Activated T-helper 1 cell treated with anti-CD3 and anti-CD28 coated beads, Interleukin-12 subunit alpha, Interleukin-12 subunit beta, Interleukin-2, Interleukin-4 antibody, amounts not matched to agents 30 ng/mL and 10 ng/mL and 1 ng/mL, durations not matched to agents 14 hours and 24 hours and 36 hours (primary cell): ENCODE data around the gene PDCD1LG2. TPM values are rescaled to one million over a fixed set of nuclear protein-coding genes. Genes with fewer than 3 reads are reported as not detected.

ENCODE experiments used
- DNase-seq: peaks from one replicate; pipeline ENCODE4 v3.0.0; 2021; ENCODE audit warnings: low spot score
- H3K27ac Mint-ChIP-seq: one replicate; pipeline ENCODE4 v1.8.0; 2021; ENCODE audit warnings: mild to moderate bottlenecking, mixed read lengths
- H3K27me3 Mint-ChIP-seq: one replicate; pipeline ENCODE4 v1.8.0; 2022; ENCODE audit warnings: mild to moderate bottlenecking, moderate library complexity, mixed read lengths; ENCODE audit not compliant: insufficient read depth
- H3K36me3 Mint-ChIP-seq: one replicate; pipeline ENCODE4 v1.8.0; 2021; ENCODE audit warnings: low read depth, mixed read lengths
- H3K4me1 Mint-ChIP-seq: one replicate; pipeline ENCODE4 v1.8.0; 2021; ENCODE audit warnings: low read depth, mixed read lengths
- H3K4me3 Mint-ChIP-seq: one replicate; pipeline ENCODE4 v1.8.0; 2021; ENCODE audit warnings: mild to moderate bottlenecking, moderate library complexity, mixed read lengths
- H3K9me3 Mint-ChIP-seq: one replicate; pipeline ENCODE4 v1.8.0; 2021; ENCODE audit warnings: mixed read lengths
- intact Hi-C: fragments of 100-400 bp; cut with micrococcal nuclease; formaldehyde crosslinking; loops from one replicate; pipeline ENCODE4 v1.15.1; 2024
- total RNA-seq: library from RNA; stranded (reverse); gene quantifications from 2 replicates; pipeline ENCODE4 v1.2.3, GENCODE V29; 2022

Gene PDCD1LG2
- total RNA-seq, 1 donor from 2014 or later, result 1.1 TPM

DNA sequence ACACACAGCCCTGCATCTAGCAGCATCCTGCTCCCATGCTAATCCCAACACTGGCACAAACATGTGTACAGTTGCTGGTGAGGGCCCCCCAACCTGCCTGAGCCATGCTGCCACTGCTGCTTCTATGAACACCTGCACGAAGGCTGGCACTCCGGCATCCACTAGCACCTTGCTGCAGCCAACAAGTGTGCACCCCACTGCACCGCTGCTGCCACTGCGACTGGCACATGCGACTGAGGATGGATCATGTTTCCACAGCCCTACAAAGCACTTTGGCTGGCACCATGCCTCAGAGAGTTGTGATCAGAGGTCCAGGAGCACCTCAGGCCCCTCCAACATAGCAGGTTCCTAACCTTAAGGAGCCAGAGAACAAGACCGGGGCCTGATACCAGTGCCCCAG is 7.8 kb upstream of the PDCD1LG2 start:
- Mint-ChIP-seq H3K9me3 (peaks cover 39% of the 10 kb centered on the region), H3K27ac (no peak overlapping the region), H3K4me3 (no peak overlapping the region), H3K36me3 (peaks cover 18% of the 10 kb centered on the region), H3K4me1 (peaks cover 13% of the 10 kb centered on the region), H3K27me3 (peaks cover 3% of the 10 kb centered on the region)
- no peak for DNase-seq
- intact Hi-C loops, result no loop called here

DNA sequence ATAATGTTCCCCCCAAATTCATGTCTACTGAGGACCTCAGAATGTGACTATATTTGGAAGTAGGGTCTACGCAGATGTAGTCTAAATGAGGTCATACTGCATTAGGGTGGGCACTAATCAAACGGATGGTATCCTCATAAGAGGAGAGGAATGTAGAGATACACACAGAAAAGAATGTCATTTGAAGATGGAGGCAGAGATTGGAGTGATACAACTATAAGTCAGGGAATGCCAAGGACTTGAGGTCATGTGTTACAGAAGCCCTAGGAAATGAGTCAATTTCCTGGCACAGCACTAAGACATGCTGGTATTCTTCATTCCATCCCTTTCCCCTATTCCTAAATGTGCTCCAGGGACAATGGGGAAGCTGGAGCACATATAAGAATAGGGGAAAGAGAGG is 758 bp upstream of the PDCD1LG2 start:
- H3K27me3 Mint-ChIP-seq, result no peaks in the 10 kb centered on the region
- H3K4me1 Mint-ChIP-seq, result peaks cover 77% of the 10 kb centered on the region
- peaks cover 10% of the 10 kb centered on the region for H3K36me3 Mint-ChIP-seq
- H3K4me3 Mint-ChIP-seq, result peak overlapping the region; percentile 65
- intact Hi-C loops, result no loop called here
- peaks cover 22% of the 10 kb centered on the region for H3K9me3 Mint-ChIP-seq
- no peak for DNase-seq
- peak overlapping the region; percentile 96 for H3K27ac Mint-ChIP-seq

- no peaks in the 10 kb centered on the region for H3K27me3 Mint-ChIP-seq
- peaks cover 67% of the 10 kb centered on the region for H3K4me1 Mint-ChIP-seq
- DNase-seq, result no peak
- peak overlapping the region; percentile 82 for H3K4me3 Mint-ChIP-seq
- intact Hi-C loops, result loop anchor here (1.0 to 5.0 kb wide), 11 partner anchors 7 to 678 kb away; partner anchors contain the start of genes CD274 and PLGRKT
- peak overlapping the region; percentile 96 for H3K27ac Mint-ChIP-seq
- H3K36me3 Mint-ChIP-seq, result peaks cover 6% of the 10 kb centered on the region
- H3K9me3 Mint-ChIP-seq, result peaks cover 8% of the 10 kb centered on the region
These were observed 658 bp downstream of the PDCD1LG2 start for GRCh38 chr9:5510989-5511388.

DNA sequence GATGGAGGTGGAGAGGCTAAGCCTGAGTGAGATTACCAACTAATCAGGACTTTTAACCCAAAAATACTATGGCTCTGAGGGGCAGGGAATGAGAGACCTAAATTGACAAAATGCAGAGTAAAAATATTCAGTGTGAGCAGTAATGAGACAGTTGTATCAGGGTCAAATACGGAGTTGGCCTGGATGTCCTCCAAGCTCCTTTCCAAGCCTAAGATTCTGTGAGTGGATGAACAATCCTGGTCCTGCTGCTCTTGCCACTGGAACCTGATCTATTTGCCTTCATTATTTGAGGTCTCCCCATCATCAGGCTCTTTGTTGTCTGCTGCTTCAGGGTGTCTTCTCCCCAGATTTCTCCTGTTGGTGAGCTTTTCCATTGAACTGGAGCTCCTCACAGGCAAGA is 1.1 kb downstream of the PDCD1LG2 start:
- Mint-ChIP-seq H3K4me3 (peak overlapping the region; percentile 82), H3K9me3 (peaks cover 5% of the 10 kb centered on the region), H3K36me3 (peaks cover 5% of the 10 kb centered on the region), H3K4me1 (peaks cover 67% of the 10 kb centered on the region), H3K27ac (peak overlapping the region; percentile 96), H3K27me3 (no peaks in the 10 kb centered on the region)
- no peak for DNase-seq
- intact Hi-C loops, result loop anchor here (5.0 kb wide), 1 partner anchor 529 kb away; no protein-coding TSS in a partner anchor

DNA sequence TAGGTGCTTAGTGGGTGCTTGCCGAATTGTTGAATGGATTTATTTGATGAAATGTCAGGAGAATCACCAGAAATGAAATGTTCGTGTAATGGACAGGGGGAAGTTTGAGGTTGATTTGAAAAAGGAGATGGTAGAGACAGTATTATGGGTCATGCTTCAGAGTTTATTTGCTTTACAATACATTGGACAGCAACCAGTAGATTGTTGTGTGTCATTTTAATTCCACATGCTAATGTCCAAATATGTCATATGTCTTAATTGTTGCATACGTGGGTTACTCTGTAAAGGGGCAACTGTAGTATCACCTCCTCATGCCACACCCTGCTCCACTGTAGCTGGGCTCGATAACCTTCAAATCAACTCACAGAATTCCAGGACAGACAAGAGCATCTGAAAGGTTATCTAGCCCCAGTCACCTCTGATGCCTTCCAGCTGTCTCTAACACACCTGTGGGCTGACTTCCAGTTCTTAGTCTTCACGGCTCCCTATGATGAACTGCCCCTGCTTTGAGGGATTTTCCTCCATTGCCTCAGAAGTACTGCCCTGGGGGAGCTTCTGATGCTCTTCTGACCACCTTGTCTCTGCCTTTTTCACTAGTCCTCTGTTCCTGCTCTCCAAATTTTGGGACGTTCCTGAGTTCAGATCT is 1.7 kb downstream of the PDCD1LG2 start:
- H3K27me3 Mint-ChIP-seq, result no peaks in the 10 kb centered on the region
- H3K4me3 Mint-ChIP-seq, result peak overlapping the region; percentile 82
- peaks cover under 1% of the 10 kb centered on the region for H3K9me3 Mint-ChIP-seq
- no peak for DNase-seq
- H3K27ac Mint-ChIP-seq, result peak overlapping the region; percentile 96
- intact Hi-C loops, result loop anchor here (5.0 kb wide), 1 partner anchor 530 kb away; no protein-coding TSS in a partner anchor
- H3K4me1 Mint-ChIP-seq, result peaks cover 70% of the 10 kb centered on the region
- peaks cover 8% of the 10 kb centered on the region for H3K36me3 Mint-ChIP-seq

DNA sequence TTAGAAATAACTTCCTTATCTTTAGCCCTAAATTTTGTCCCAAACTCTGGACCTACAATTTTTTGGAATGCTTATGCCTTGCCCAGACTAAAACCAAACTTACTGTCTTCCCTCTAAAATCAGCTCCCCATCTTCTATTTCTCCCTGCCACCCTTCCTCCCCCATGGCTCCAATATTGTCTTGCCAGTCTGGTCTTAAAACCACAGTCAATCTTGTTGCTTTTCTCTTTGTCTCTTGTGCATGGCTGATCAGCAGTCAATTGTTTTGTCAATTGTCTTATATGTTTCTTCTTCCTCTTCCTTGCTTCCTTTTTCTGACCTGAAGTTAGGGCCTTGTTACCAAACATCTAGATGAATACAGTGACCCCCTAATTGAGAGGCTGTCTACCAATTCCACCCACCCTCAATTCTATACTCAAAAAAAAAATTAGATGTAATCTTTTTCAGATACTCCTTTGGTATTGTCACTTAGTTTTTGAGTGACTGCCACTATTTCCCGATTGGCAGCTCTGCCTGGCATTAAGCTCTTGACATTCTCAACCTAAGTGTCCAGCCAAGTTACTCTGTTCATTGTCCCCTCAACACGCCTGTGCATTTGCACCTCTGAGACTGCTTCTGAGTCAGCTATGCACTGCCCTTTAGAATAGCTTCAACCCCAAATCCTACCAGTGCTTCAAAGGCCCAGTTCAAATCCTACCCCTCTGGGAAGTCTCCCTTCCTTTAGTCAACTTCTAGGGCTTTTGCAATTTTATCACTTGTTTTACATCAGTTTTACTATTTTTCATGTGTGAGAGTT is 2.5 kb downstream of the PDCD1LG2 start:
- Mint-ChIP-seq H3K4me3 (peak overlapping the region; percentile 82), H3K36me3 (peaks cover 9% of the 10 kb centered on the region), H3K9me3 (no peaks in the 10 kb centered on the region), H3K27ac (peak overlapping the region; percentile 18), H3K27me3 (no peaks in the 10 kb centered on the region), H3K4me1 (peaks cover 76% of the 10 kb centered on the region)
- intact Hi-C loops, result loop anchor here (5.0 kb wide), 1 partner anchor 531 kb away; no protein-coding TSS in a partner anchor
- no peak for DNase-seq

GRCh38 chr9:5513966-5514616 is 3.8 kb downstream of the PDCD1LG2 start:
- Mint-ChIP-seq H3K27ac (no peak overlapping the region), H3K27me3 (no peaks in the 10 kb centered on the region), H3K36me3 (peaks cover 8% of the 10 kb centered on the region), H3K4me1 (peaks cover 76% of the 10 kb centered on the region), H3K9me3 (no peaks in the 10 kb centered on the region), H3K4me3 (no peak overlapping the region)
- no peak for DNase-seq
- intact Hi-C loops, result loop anchor here (5.0 kb wide), 1 partner anchor 532 kb away; no protein-coding TSS in a partner anchor

- intact Hi-C loops, result loop anchor here (5.0 kb wide), 1 partner anchor 532 kb away; no protein-coding TSS in a partner anchor
These were observed 4.4 kb downstream of the PDCD1LG2 start for GRCh38 chr9:5514617-5515260.

GRCh38 chr9:5515261-5515650 is 4.9 kb downstream of the PDCD1LG2 start:
- Mint-ChIP-seq H3K4me1 (peaks cover 73% of the 10 kb centered on the region), H3K9me3 (no peaks in the 10 kb centered on the region), H3K36me3 (peaks cover 15% of the 10 kb centered on the region), H3K4me3 (no peak overlapping the region), H3K27me3 (peaks cover 1% of the 10 kb centered on the region), H3K27ac (no peak overlapping the region)
- no peak for DNase-seq
- intact Hi-C loops, result no loop called here

More at GRCh38 chr9:5514617-5515260, 4.4 kb downstream of the PDCD1LG2 start:
- Mint-ChIP-seq H3K36me3 (peaks cover 12% of the 10 kb centered on the region), H3K9me3 (no peaks in the 10 kb centered on the region), H3K27ac (no peak overlapping the region), H3K4me3 (no peak overlapping the region), H3K4me1 (peaks cover 76% of the 10 kb centered on the region), H3K27me3 (peaks cover under 1% of the 10 kb centered on the region)
- DNase-seq, result no peak

GRCh38 chr9:5516453-5517220 is 6.3 kb downstream of the PDCD1LG2 start:
- H3K27ac Mint-ChIP-seq, result no peak overlapping the region
- H3K36me3 Mint-ChIP-seq, result peaks cover 18% of the 10 kb centered on the region
- peaks cover 59% of the 10 kb centered on the region for H3K4me1 Mint-ChIP-seq
- intact Hi-C loops, result no loop called here
- H3K9me3 Mint-ChIP-seq, result no peaks in the 10 kb centered on the region
- DNase-seq, result no peak
- H3K4me3 Mint-ChIP-seq, result no peak overlapping the region
- peaks cover 1% of the 10 kb centered on the region for H3K27me3 Mint-ChIP-seq

DNA sequence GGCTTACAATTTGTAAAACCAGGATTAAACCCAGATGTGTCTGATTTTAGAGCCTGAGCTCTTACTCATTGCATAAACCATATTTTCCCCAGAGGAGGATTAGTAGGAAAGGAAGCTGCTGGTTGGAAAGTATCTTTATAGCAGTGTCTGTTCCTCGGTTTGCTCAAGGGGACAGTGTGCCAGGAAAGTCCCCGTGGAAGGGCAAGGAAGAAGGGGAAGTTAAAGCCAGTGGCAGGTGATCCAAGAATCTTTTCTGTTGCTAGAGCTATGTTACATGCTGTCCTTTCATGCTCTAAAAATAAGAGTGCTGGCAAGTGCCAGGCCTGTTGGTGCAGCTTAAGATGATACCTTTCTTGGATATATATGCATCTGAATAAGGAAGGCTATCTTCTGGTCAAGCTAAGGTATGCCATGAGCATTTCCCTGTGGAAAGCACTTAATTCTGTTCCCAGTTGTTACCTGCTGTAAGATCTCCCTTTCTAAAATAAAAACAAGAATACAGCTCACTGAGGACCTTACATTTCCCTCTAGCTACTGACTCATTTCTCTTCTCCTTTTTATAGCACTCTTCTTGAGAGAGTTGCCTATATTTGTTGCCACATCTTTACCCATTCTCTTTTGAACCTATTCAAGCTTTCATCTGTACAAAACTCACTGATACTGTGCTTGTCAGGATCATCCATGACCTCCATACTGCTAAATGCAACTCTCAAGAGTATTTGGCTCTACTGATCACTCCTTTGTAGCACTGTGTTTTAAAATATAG is 8.0 kb downstream of the PDCD1LG2 start:
- Mint-ChIP-seq H3K27me3 (peaks cover 1% of the 10 kb centered on the region), H3K27ac (peak overlapping the region; percentile 53), H3K4me3 (no peak overlapping the region), H3K36me3 (peaks cover 30% of the 10 kb centered on the region), H3K4me1 (peaks cover 47% of the 10 kb centered on the region), H3K9me3 (no peaks in the 10 kb centered on the region)
- DNase-seq, result no peak
- intact Hi-C loops, result loop anchor here (1.0 to 2.0 kb wide), 2 partner anchors 8 to 60 kb away; partner anchors contain the start of gene PDCD1LG2
